Astrocyte (in vitro differentiated cells and primary cell): ENCODE data around the gene CREB3L1. TPM values are rescaled to one million over a fixed set of nuclear protein-coding genes. Genes with fewer than 3 reads are reported as not detected.
A peak's percentile ranks its signal among the peaks of the same experiment; 100 is the strongest.

ENCODE experiments used
- DNase-seq: peaks from one replicate; pipeline ENCODE4 v3.0.0-alpha.2; 2010; ENCODE audit warnings: low read depth
- FAIRE-seq: peaks from 2 replicates; lab custom pipeline; 2011; peaks lifted over from hg19 to GRCh38; lab: Jason Lieb, UNC
- H2AFZ ChIP-seq: 2 replicates; pipeline ENCODE4 v1.6.0; 2012; ENCODE audit warnings: low read depth, low read length, inconsistent platforms
- H3K27ac ChIP-seq: 2 replicates; pipeline ENCODE4 v1.5.1; 2011; ENCODE audit warnings: low read depth, low read length, inconsistent platforms
- H3K27me3 ChIP-seq: 2 replicates; pipeline ENCODE4 v1.6.0; 2011; ENCODE audit warnings: low read length, inconsistent platforms; ENCODE audit not compliant: insufficient read depth
- H3K36me3 ChIP-seq: 2 replicates; pipeline ENCODE4 v1.5.1; 2011; ENCODE audit warnings: low read length, inconsistent platforms; ENCODE audit not compliant: insufficient read depth
- H3K4me1 ChIP-seq: 2 replicates; pipeline ENCODE4 v1.5.1; 2011; ENCODE audit warnings: low read length, inconsistent platforms; ENCODE audit not compliant: insufficient read depth
- H3K4me2 ChIP-seq: 2 replicates; pipeline ENCODE4 v1.6.0; 2012; ENCODE audit warnings: low read length, inconsistent platforms
- H3K4me3 ChIP-seq: 2 replicates; pipeline ENCODE4 v1.5.1; 2011; ENCODE audit warnings: low read depth, mild to moderate bottlenecking, low read length, inconsistent platforms; ENCODE audit not compliant: insufficient read depth
- H3K79me2 ChIP-seq: 2 replicates; pipeline ENCODE4 v1.6.0; 2012; ENCODE audit warnings: mild to moderate bottlenecking, low read length, inconsistent platforms; ENCODE audit not compliant: insufficient read depth
- H3K9ac ChIP-seq: 2 replicates; pipeline ENCODE4 v1.6.0; 2012; ENCODE audit warnings: mild to moderate bottlenecking, low read length, inconsistent platforms
- H3K9me3 ChIP-seq: 2 replicates; pipeline ENCODE4 v1.5.1; 2012; ENCODE audit warnings: low read depth, mild to moderate bottlenecking, low read length, inconsistent platforms; ENCODE audit not compliant: insufficient read depth
- H4K20me1 ChIP-seq: 2 replicates; pipeline ENCODE4 v1.6.0; 2012; ENCODE audit warnings: low read length, inconsistent platforms; ENCODE audit not compliant: insufficient read depth
- H3K27ac Mint-ChIP-seq: one replicate; pipeline ENCODE4 v1.8.0; 2021; ENCODE audit warnings: mild to moderate bottlenecking, mixed read lengths; ENCODE audit not compliant: unreplicated experiment
- H3K27me3 Mint-ChIP-seq: one replicate; pipeline ENCODE4 v1.8.0; 2021; ENCODE audit warnings: low read depth, mixed read lengths; ENCODE audit not compliant: unreplicated experiment
- H3K36me3 Mint-ChIP-seq: one replicate; pipeline ENCODE4 v1.8.0; 2021; ENCODE audit warnings: low read depth, mixed read lengths; ENCODE audit not compliant: unreplicated experiment
- H3K4me1 Mint-ChIP-seq: one replicate; pipeline ENCODE4 v1.8.0; 2021; ENCODE audit warnings: low read depth, mixed read lengths; ENCODE audit not compliant: unreplicated experiment
- H3K4me3 Mint-ChIP-seq: one replicate; pipeline ENCODE4 v1.8.0; 2021; ENCODE audit warnings: mild to moderate bottlenecking, moderate library complexity, mixed read lengths; ENCODE audit not compliant: unreplicated experiment
- H3K9me3 Mint-ChIP-seq: one replicate; pipeline ENCODE4 v1.8.0; 2021; ENCODE audit warnings: mild to moderate bottlenecking, mixed read lengths; ENCODE audit not compliant: unreplicated experiment
- EZH2 ChIP-seq: IDR thresholded peaks from 2 replicates; pipeline ENCODE4 v1.6.1; 2012; ENCODE audit warnings: mild to moderate bottlenecking, low read length, inconsistent platforms; ENCODE audit not compliant: insufficient read depth
- total RNA-seq: library from RNA; stranded (reverse); gene quantifications from 2 replicates; pipeline ENCODE4 v1.2.1, GENCODE V29; 2021
- TF ChIP-seq, protein P1 (sequence below): IDR thresholded peaks from 2 replicates; pipeline ENCODE4 v1.5.1; 2011; ENCODE audit warnings: low read depth, mild to moderate bottlenecking, inconsistent platforms, low read length, moderate library complexity; ENCODE audit not compliant: insufficient read depth

Gene CREB3L1
- total RNA-seq, 1 donor from 2014 or later, result 324 TPM

- no peak for FAIRE-seq
- Histone ChIP-seq H3K4me2 (no peak overlapping the region), H3K27ac (no peak overlapping the region), H3K9ac (no peak overlapping the region), H3K27me3 (no peaks in the 10 kb centered on the region), H3K9me3 (no peaks in the 10 kb centered on the region), H4K20me1 (no peaks in the 10 kb centered on the region), H3K4me3 (no peak overlapping the region), H3K36me3 (no peaks in the 10 kb centered on the region), H3K4me1 (peaks cover 40% of the 10 kb centered on the region), H3K79me2 (no peaks in the 10 kb centered on the region), H2AFZ (no peak overlapping the region)
- no peaks in the 10 kb centered on the region for H3K36me3 Mint-ChIP-seq
- TF ChIP-seq EZH2, result no peak
- TF ChIP-seq, protein P1, sequence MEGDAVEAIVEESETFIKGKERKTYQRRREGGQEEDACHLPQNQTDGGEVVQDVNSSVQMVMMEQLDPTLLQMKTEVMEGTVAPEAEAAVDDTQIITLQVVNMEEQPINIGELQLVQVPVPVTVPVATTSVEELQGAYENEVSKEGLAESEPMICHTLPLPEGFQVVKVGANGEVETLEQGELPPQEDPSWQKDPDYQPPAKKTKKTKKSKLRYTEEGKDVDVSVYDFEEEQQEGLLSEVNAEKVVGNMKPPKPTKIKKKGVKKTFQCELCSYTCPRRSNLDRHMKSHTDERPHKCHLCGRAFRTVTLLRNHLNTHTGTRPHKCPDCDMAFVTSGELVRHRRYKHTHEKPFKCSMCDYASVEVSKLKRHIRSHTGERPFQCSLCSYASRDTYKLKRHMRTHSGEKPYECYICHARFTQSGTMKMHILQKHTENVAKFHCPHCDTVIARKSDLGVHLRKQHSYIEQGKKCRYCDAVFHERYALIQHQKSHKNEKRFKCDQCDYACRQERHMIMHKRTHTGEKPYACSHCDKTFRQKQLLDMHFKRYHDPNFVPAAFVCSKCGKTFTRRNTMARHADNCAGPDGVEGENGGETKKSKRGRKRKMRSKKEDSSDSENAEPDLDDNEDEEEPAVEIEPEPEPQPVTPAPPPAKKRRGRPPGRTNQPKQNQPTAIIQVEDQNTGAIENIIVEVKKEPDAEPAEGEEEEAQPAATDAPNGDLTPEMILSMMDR, result no peak
- peaks cover 44% of the 10 kb centered on the region for H3K4me1 Mint-ChIP-seq
- H3K27ac Mint-ChIP-seq, result peak overlapping the region; percentile 55
- H3K27me3 Mint-ChIP-seq, result no peaks in the 10 kb centered on the region
- H3K9me3 Mint-ChIP-seq, result no peaks in the 10 kb centered on the region
- no peak overlapping the region for H3K4me3 Mint-ChIP-seq
- DNase-seq, result no peak
Observed at GRCh38 chr11:46240861-46241260, 36.6 kb upstream of the CREB3L1 start.

DNA sequence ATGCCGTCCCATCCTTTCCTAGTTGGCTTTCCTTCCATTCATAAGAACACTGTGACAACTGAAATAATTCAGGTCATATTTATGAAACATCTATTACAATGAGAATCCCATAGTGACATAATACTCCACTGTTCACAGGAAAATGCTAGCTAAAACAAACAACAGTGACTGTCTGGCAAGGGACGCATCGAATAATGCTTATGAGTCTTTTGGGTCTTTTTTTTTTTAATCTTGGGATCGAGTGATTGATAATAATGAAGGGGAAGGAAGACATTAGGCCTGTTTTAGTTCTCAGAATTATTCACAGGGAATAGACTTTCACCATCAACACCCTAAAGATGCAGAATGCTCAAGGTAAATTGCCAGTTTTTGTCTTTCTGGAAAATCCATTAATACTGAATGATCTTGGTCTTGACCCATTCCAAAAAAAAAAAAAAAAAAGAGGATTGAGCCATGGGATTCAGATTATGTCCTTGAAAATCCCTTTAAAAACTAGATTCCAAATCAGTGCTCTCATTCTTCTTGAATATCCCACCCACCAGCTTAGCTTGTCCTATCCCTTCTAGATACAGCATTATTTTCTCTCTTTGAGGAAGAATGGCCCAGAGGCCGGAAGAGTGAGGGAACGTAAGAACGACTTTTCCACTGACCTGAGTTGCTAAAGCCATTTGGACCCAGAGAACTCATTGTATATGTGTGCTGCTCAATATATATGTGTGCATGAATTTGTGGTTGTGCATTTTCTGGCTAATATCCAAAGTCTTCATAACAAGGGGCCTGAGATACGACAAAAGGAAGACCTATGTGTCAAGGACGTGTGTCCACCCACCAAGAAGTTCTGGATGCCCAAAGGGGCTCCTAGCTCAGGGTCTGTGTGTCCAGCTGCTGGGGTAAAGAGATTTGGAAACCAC, 35.2 kb upstream of the CREB3L1 start:
- Histone ChIP-seq H3K27me3 (no peaks in the 10 kb centered on the region), H4K20me1 (no peaks in the 10 kb centered on the region), H3K4me3 (peak overlapping the region; percentile 63), H3K27ac (peak overlapping the region; percentile 97), H3K36me3 (no peaks in the 10 kb centered on the region), H3K9me3 (no peaks in the 10 kb centered on the region), H3K4me1 (peaks cover 40% of the 10 kb centered on the region), H3K9ac (peak overlapping the region; percentile 89), H3K79me2 (no peaks in the 10 kb centered on the region), H3K4me2 (peak overlapping the region; percentile 96), H2AFZ (peak overlapping the region; percentile 59)
- no peak for FAIRE-seq
- H3K4me3 Mint-ChIP-seq, result peak overlapping the region; percentile 85
- no peaks in the 10 kb centered on the region for H3K36me3 Mint-ChIP-seq
- TF ChIP-seq, protein P1, result no peak
- TF ChIP-seq EZH2, result no peak
- H3K27ac Mint-ChIP-seq, result peak overlapping the region; percentile 100
- peaks cover 43% of the 10 kb centered on the region for H3K4me1 Mint-ChIP-seq
- no peak for DNase-seq
- H3K27me3 Mint-ChIP-seq, result no peaks in the 10 kb centered on the region
- H3K9me3 Mint-ChIP-seq, result no peaks in the 10 kb centered on the region
